Type B pancreatic cell (in vitro differentiated cells): ENCODE results near the gene PLEKHH2. TPM values are rescaled to one million over a fixed set of nuclear protein-coding genes. Genes with fewer than 3 reads are reported as not detected.
"Not testable (repeated sequence)": the region's sequence is repeated elsewhere in the genome, so short reads cannot be mapped to it uniquely, and the experiment has no call there.

Source experiments
- DNase-seq: peaks from one replicate; pipeline ENCODE4 v3.0.0; 2021; ENCODE audit warnings: mixed read lengths; ENCODE audit not compliant: unreplicated experiment; ENCODE audit errors: extremely low spot score
- H3K27ac Mint-ChIP-seq: 2 replicates; pipeline ENCODE4 v1.8.0; 2021; ENCODE audit warnings: mild to moderate bottlenecking, mixed read lengths
- H3K27me3 Mint-ChIP-seq: 2 replicates; pipeline ENCODE4 v1.8.0; 2021; ENCODE audit warnings: mixed read lengths
- H3K36me3 Mint-ChIP-seq: 2 replicates; pipeline ENCODE4 v1.8.0; 2021; ENCODE audit warnings: mixed read lengths
- H3K4me1 Mint-ChIP-seq: one replicate; pipeline ENCODE4 v1.8.0; 2021; ENCODE audit warnings: mixed read lengths; ENCODE audit not compliant: unreplicated experiment
- H3K4me3 Mint-ChIP-seq: 2 replicates; pipeline ENCODE4 v1.8.0; 2021; ENCODE audit warnings: mild to moderate bottlenecking, mixed read lengths
- H3K9me3 Mint-ChIP-seq: 2 replicates; pipeline ENCODE4 v1.8.0; 2021; ENCODE audit warnings: mixed read lengths
- total RNA-seq: library from RNA; stranded (reverse); gene quantifications from 2 replicates; pipeline ENCODE4 v1.2.1, GENCODE V29; 2021; ENCODE audit warnings: low replicate concordance
- TF ChIP-seq, protein P1 (sequence below): fragments of 200-600 bp; sonication (generic); conservative IDR thresholded peaks from 2 replicates; pipeline ENCODE4 v1.5.0; 2021; ENCODE audit warnings: antibody characterized with exemption, mild to moderate bottlenecking

Gene PLEKHH2
- total RNA-seq, 1 donor from 2014 or later, result 3.5 TPM

GRCh38 chr2:43631618-43632317 is 5.3 kb upstream of the PLEKHH2 start:
- no peak overlapping the region for H3K4me3 Mint-ChIP-seq
- no peaks in the 10 kb centered on the region for H3K9me3 Mint-ChIP-seq
- peaks cover 25% of the 10 kb centered on the region for H3K27me3 Mint-ChIP-seq
- TF ChIP-seq, protein P1, sequence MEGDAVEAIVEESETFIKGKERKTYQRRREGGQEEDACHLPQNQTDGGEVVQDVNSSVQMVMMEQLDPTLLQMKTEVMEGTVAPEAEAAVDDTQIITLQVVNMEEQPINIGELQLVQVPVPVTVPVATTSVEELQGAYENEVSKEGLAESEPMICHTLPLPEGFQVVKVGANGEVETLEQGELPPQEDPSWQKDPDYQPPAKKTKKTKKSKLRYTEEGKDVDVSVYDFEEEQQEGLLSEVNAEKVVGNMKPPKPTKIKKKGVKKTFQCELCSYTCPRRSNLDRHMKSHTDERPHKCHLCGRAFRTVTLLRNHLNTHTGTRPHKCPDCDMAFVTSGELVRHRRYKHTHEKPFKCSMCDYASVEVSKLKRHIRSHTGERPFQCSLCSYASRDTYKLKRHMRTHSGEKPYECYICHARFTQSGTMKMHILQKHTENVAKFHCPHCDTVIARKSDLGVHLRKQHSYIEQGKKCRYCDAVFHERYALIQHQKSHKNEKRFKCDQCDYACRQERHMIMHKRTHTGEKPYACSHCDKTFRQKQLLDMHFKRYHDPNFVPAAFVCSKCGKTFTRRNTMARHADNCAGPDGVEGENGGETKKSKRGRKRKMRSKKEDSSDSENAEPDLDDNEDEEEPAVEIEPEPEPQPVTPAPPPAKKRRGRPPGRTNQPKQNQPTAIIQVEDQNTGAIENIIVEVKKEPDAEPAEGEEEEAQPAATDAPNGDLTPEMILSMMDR, result no peak
- peaks cover 13% of the 10 kb centered on the region for H3K4me1 Mint-ChIP-seq
- DNase-seq, result no peak
- no peaks in the 10 kb centered on the region for H3K36me3 Mint-ChIP-seq
- H3K27ac Mint-ChIP-seq, result no peak overlapping the region

GRCh38 chr2:43634604-43635306 is 2.3 kb upstream of the PLEKHH2 start:
- Mint-ChIP-seq H3K27ac (no peak overlapping the region), H3K4me3 (no peak overlapping the region), H3K4me1 (peaks cover 13% of the 10 kb centered on the region), H3K27me3 (peaks cover 35% of the 10 kb centered on the region), H3K9me3 (no peaks in the 10 kb centered on the region), H3K36me3 (no peaks in the 10 kb centered on the region)
- TF ChIP-seq, protein P1, result no peak
- no peak for DNase-seq

DNA sequence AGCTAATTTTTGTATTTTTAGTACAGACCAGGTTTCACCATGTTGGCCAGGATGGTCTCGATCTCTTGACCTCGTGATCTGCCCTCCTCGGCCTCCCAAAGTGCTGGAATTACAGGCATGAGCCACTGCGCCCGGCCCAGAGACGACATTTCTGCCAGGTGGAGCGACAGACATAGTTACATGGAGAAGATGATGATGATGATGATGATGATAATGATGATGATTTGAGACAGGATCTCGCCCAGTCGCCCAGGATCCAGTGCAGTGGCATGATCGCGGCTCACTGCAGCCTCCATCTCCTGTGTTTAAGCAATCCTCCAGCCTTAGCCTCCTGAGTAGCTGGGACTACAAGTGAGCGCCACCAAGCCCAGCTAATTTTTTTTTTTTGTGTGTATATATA is 907 bp upstream of the PLEKHH2 start:
- H3K9me3 Mint-ChIP-seq, H3K27ac Mint-ChIP-seq, DNase-seq, H3K36me3 Mint-ChIP-seq: not testable (repeated sequence)
- Mint-ChIP-seq H3K4me3 (peak overlapping the region; percentile 26), H3K27me3 (peaks cover 35% of the 10 kb centered on the region), H3K4me1 (peaks cover 13% of the 10 kb centered on the region)

- H3K36me3 Mint-ChIP-seq, result no peaks in the 10 kb centered on the region
- H3K9me3 Mint-ChIP-seq, result no peaks in the 10 kb centered on the region
- H3K4me3 Mint-ChIP-seq, result peak overlapping the region; percentile 89
- H3K4me1 Mint-ChIP-seq, result peaks cover 13% of the 10 kb centered on the region
- peaks cover 35% of the 10 kb centered on the region for H3K27me3 Mint-ChIP-seq
- no peak for DNase-seq
- TF ChIP-seq, protein P1, result no peak
- H3K27ac Mint-ChIP-seq, result no peak overlapping the region
Observed at GRCh38 chr2:43636621-43637020, 439 bp upstream of the PLEKHH2 start.

DNA sequence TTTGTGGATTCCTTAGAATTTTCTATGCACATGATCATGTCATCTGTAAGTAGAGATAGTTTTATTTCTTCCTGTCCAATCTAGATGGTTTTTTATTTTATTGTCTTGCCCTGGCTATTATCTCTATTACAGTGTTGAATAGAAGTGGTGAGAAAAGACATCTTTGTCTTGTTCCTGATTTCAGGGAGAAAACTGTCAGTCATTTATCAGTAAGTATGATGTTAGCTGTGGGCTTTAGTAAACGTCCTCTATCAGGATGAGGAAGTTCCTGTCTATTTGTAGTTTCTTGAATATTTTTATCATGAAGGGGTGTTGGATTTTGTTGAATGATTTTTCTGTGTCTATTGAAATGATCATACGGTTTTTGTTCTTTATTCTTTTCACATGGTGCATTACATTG is 5.3 kb downstream of the PLEKHH2 start:
- no peaks in the 10 kb centered on the region for H3K9me3 Mint-ChIP-seq
- H3K27ac Mint-ChIP-seq, result no peak overlapping the region
- DNase-seq, result no peak
- peaks cover 8% of the 10 kb centered on the region for H3K27me3 Mint-ChIP-seq
- TF ChIP-seq, protein P1, result no peak
- no peak overlapping the region for H3K4me3 Mint-ChIP-seq
- H3K36me3 Mint-ChIP-seq, result no peaks in the 10 kb centered on the region
- no peaks in the 10 kb centered on the region for H3K4me1 Mint-ChIP-seq

DNA sequence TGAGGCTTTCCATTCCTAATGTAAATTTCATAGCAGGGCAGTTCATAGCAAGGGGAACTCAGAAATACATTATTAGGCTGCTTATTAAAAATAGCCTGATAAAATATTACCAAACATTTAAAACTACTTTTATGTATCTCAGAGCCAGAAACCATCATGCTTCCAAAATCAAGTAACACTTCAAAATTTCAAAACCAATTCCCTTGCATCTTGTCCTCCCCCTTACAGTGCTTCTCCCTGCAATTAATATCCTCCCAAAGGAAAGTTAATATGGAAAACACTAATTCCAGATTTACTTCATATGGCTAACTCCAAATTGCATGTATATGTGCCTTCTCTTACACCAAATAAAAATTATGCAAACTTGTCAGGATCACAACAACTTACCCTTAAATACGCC is 6.6 kb downstream of the PLEKHH2 start:
- Mint-ChIP-seq H3K9me3 (no peaks in the 10 kb centered on the region), H3K4me1 (no peaks in the 10 kb centered on the region), H3K27ac (no peak overlapping the region), H3K4me3 (no peak overlapping the region), H3K36me3 (no peaks in the 10 kb centered on the region), H3K27me3 (no peaks in the 10 kb centered on the region)
- no peak for DNase-seq
- TF ChIP-seq, protein P1, result no peak
